GM12892 (cell line): ENCODE data around the gene SNX27.

ENCODE experiments used
- POLR2A ChIP-seq: IDR thresholded peaks from 2 replicates; pipeline ENCODE4 v1.6.1; 2011; ENCODE audit warnings: low read depth, low read length, control low read depth
- POLR2AphosphoS5 ChIP-seq: IDR thresholded peaks from 2 replicates; pipeline ENCODE4 v1.6.1; 2011; ENCODE audit warnings: low read depth, low read length, control low read depth
- TAF1 ChIP-seq: IDR thresholded peaks from 2 replicates; pipeline ENCODE4 v1.6.1; 2011; ENCODE audit warnings: low read depth, mild to moderate bottlenecking, control low read depth, low read length, borderline replicate concordance

GRCh38 chr1:151638074-151638775 lies 26.4 kb downstream of the SNX27 start:
- TF ChIP-seq POLR2AphosphoS5 = no peak
- TF ChIP-seq POLR2A = no peak
- TF ChIP-seq TAF1 = no peak
